Stomach (tissue), 19 donors: ENCODE results near the gene ETV1. TPM values are rescaled to one million over a fixed set of nuclear protein-coding genes. Genes with fewer than 3 reads are reported as not detected.

Experiments used
- DNase-seq, 2 donors: peaks; one replicate each; pipeline versions ENCODE4 v3.0.0 to v3.0.0-alpha.2; 2013 to 2019
- H3K27ac ChIP-seq, 5 donors: fragments of 200-600 bp in 4 of 5; sonication (generic) in 4 of 5; one replicate each; pipeline ENCODE4 v1.5.1; 2013 to 2019; ENCODE audit warnings: mild to moderate bottlenecking in 1 of 5, moderate library complexity in 1 of 5
- H3K27me3 ChIP-seq, 3 donors: fragments of 200-600 bp; sonication (generic); one replicate each; pipeline ENCODE4 v1.5.1; 2017 to 2019; ENCODE audit warnings: mixed run types in 1 of 3
- H3K36me3 ChIP-seq, 4 donors: fragments of 200-600 bp; sonication (generic); 1 replicate in 3 of 4; 2 replicates in 1 of 4; pipeline ENCODE4 v1.5.1; 2016 to 2019
- H3K4me1 ChIP-seq, 4 donors: fragments of 200-600 bp; sonication (generic); one replicate each; pipeline ENCODE4 v1.5.1; 2016 to 2019
- H3K4me3 ChIP-seq, 4 donors: fragments of 200-600 bp; sonication (generic) in 3 of 4; one replicate each; pipeline ENCODE4 v1.5.1; 2016 to 2019; ENCODE audit warnings: mild to moderate bottlenecking in 1 of 4
- H3K9me3 ChIP-seq, 4 donors: fragments of 200-600 bp; sonication (generic); one replicate each; pipeline ENCODE4 v1.5.1; 2016 to 2019
- CTCF ChIP-seq, 7 experiments: fragments of 450-650 bp in 4 of 7; fragments of 200-600 bp in 3 of 7; sonication (generic) in 3 of 7; IDR thresholded peaks; one replicate each; pipeline ENCODE4 v1.5.1; 2016 to 2019; ENCODE audit warnings: antibody characterized with exemption in 7 of 7, control low read depth in 2 of 7, mild to moderate bottlenecking in 1 of 7
- EP300 ChIP-seq: sonication (generic); formaldehyde crosslinking; IDR thresholded peaks from one replicate; pipeline ENCODE4 v1.6.1; 2017; ENCODE audit warnings: antibody characterized with exemption
- POLR2A ChIP-seq, 4 donors: fragments of 450-650 bp; IDR thresholded peaks; one replicate each; pipeline ENCODE4 v1.6.1; 2016; ENCODE audit warnings: antibody characterized with exemption in 4 of 4, control low read depth in 2 of 4, mild to moderate bottlenecking in 1 of 4, moderate library complexity in 1 of 4
- POLR2AphosphoS5 ChIP-seq, 3 donors: sonication (generic); formaldehyde crosslinking; IDR thresholded peaks; one replicate each; pipeline ENCODE4 v1.6.1; 2016; ENCODE audit warnings: antibody characterized with exemption in 3 of 3
- WGBS, 5 donors: extraction: QIAGEN DNeasy Blood & Tissue Kit in 3 of 5; methylation state at CpG; one replicate each; pipeline versions ENCODE4 v1.1.5 to v1.1.7; 2013 to 2018; 5-methylcytosine and 5-hydroxymethylcytosine counted together
- intact Hi-C: fragments of 100-400 bp; cut with DNase I; formaldehyde crosslinking; loops from one replicate; pipeline ENCODE4 v1.15.1; 2023; ENCODE audit warnings: low total_unique reads
- long read RNA-seq, 10 donors: transcript quantifications; one replicate each; lab custom pipeline, GENCODE V29; 2026
- polyA plus RNA-seq, 3 donors: library from polyadenylated mRNA; stranded (reverse); fragments of 200-250 nt; gene quantifications; one replicate each; pipeline ENCODE4 v1.2.3, GENCODE V29; 2013
- total RNA-seq, 5 donors: library from RNA; depleted of rRNA; stranded (reverse); fragments of >200 nt; gene quantifications; one replicate each; pipeline versions ENCODE4 v1.1.0 to v1.2.3, GENCODE V29; 2014 to 2016
- donor health status: healthy with polysubstance abuse.
- donor health status: Bipolar disorder and iron deficiency.
- donor health status: healthy.

ETV1 gene
- total RNA-seq = 10 to 100 TPM in 1 of 5 donors, 1 to 10 TPM in 3, under 1 TPM in 1; 0.29 to 17.6 (median 1.4) TPM
- 1 to 10 TPM in 2 of 3 donors, under 1 TPM in 1; 0.88 to 2.3 (median 1.2) TPM for polyA plus RNA-seq
- long read RNA-seq, donor 1 = 0 reads
- long read RNA-seq, donor 2 = 0 reads
- long read RNA-seq, donor 3, partial matches to known transcripts = 0 of 1 reads
- long read RNA-seq, donor 3, other reads (novel, unspliced or antisense) = 0 of 1 reads
- long read RNA-seq, donor 4 = 0 reads
- long read RNA-seq, donor 5 = 0 reads
- long read RNA-seq, donor 6 = 0 reads
- long read RNA-seq, donor 7 = 0 reads
- long read RNA-seq, donor 8 = 0 reads
- long read RNA-seq, donor 9, partial matches to known transcripts = 0 of 2 reads
- long read RNA-seq, donor 9, other reads (novel, unspliced or antisense) = 0 of 2 reads
- long read RNA-seq, donor 10 = 0 reads

GRCh38 chr7:13989126-13989948, at the start of gene ETV1:
Gene ETV1 (minus strand): TSS chr7:13989666. CDS start chr7:13989052, 614 bp downstream.
- peak within 1 kb of the TSS; percentile 53 to 70 (median 62) for H3K4me3 ChIP-seq

GRCh38 chr7:14024406-14024805, 34.9 kb upstream of the ETV1 start:
- Histone ChIP-seq H3K4me1 (no peaks in the 10 kb centered on the region), H3K27ac (no peak overlapping the region), H3K27me3 (no peaks in the 10 kb centered on the region), H3K4me3 (no peak overlapping the region), H3K36me3 (no peaks in the 10 kb centered on the region), H3K9me3 (peaks cover 0 to 2% (median 0%) of the 10 kb centered on the region in 4 donors)
- DNase-seq = no peak
- TF ChIP-seq EP300 = no peak
- 76 to 86% (median 80%) methylated on average over 2 of the region's 2 CpGs for WGBS, 5 donors
- intact Hi-C loops = no loop called here

More at GRCh38 chr7:13989126-13989948, at the start of gene ETV1:
- Histone ChIP-seq H3K27me3 (no peaks in the 10 kb centered on the region), H3K4me1 (peaks cover 0 to 25% (median 17%) of the 10 kb centered on the region in 4 donors), H3K9me3 (no peaks in the 10 kb centered on the region), H3K36me3 (no peaks in the 10 kb centered on the region), H3K27ac (peak within 1 kb of the TSS; percentile 76 to 89 (median 88))
- TF ChIP-seq POLR2AphosphoS5 (IDR thresholded peaks at IDR 0.05) = no peak
- TF ChIP-seq EP300 = no peak
- TF ChIP-seq CTCF (IDR thresholded peaks at IDR 0.05) = no peak
- no peak for TF ChIP-seq POLR2A (IDR thresholded peaks at IDR 0.05)
- intact Hi-C loops = no loop called here
- WGBS, 5 donors = 1 to 2% (median 1%) methylated on average over 38 of the region's 38 CpGs
- DNase-seq = peak; percentile 42 to 90

DNA sequence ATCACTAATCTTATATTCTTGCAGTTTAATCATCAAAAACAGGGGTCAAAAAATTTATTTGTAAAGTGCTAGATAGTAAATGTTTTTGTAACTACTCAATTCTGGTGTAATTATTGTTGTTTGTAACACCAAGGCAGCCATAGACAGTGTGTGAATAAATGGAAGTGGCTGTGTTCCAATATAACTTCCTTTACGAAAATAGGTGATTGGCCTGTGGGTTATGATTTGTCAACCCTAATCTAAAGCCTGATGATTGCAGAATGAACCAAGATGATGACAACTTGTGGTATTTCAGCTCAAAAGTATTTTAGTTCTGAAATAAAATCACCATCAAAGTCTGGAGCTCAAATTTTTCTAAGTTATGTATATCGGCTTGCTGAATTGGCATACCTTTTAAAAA, 34.4 kb upstream of the ETV1 start:
- Histone ChIP-seq H3K9me3 (peaks cover 0 to 3% (median 0%) of the 10 kb centered on the region in 4 donors), H3K4me1 (no peaks in the 10 kb centered on the region), H3K4me3 (no peak overlapping the region), H3K27me3 (no peaks in the 10 kb centered on the region), H3K27ac (no peak overlapping the region), H3K36me3 (no peaks in the 10 kb centered on the region)
- WGBS, 5 donors = 80 to 87% (median 83%) methylated on average over 2 of the region's 2 CpGs
- DNase-seq = no peak
- intact Hi-C loops = no loop called here
- no peak for TF ChIP-seq POLR2A (IDR thresholded peaks at IDR 0.05)
- TF ChIP-seq POLR2AphosphoS5 (IDR thresholded peaks at IDR 0.05) = no peak
- TF ChIP-seq CTCF (IDR thresholded peaks at IDR 0.05) = no peak
- no peak for TF ChIP-seq EP300

DNA sequence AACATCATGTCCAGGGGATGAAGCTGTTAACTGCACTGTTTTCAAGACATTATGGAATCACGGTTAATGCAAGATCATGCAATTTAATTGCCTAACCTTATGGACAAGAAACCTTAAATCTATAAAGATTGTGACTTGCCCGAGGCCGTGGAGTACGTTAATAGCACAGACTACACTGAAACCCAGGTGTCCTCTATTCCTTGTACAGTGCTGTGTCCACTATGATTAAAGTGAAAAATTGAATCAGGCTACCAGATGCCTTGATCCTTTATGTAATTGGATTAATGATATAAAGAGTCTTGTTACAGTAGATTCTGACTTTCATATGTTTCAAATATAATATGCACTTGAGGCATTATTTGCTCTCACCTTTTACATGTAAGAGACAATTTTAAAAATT, 33.9 kb upstream of the ETV1 start:
- no peaks in the 10 kb centered on the region for H3K4me1 ChIP-seq
- no peak overlapping the region for H3K27ac ChIP-seq
- DNase-seq = no peak
- no peak overlapping the region for H3K4me3 ChIP-seq
- no peaks in the 10 kb centered on the region for H3K27me3 ChIP-seq
- intact Hi-C loops = no loop called here
- TF ChIP-seq CTCF (IDR thresholded peaks at IDR 0.05) (no peak), POLR2A (IDR thresholded peaks at IDR 0.05) (no peak)
- 85 to 95% (median 88%) methylated on average over 4 of the region's 4 CpGs for WGBS, 5 donors
- peaks cover 0 to 3% (median 0%) of the 10 kb centered on the region in 4 donors for H3K9me3 ChIP-seq
- no peaks in the 10 kb centered on the region for H3K36me3 ChIP-seq
